H1 (cell line): ENCODE data around the gene ADAM12. TPM values are rescaled to one million over a fixed set of nuclear protein-coding genes. Genes with fewer than 3 reads are reported as not detected.

Experiments
- FOSL1 ChIP-seq: IDR thresholded peaks from 2 replicates; pipeline ENCODE4 v1.6.1; 2011; ENCODE audit warnings: mild to moderate bottlenecking, low read depth, low read length, moderate library complexity; ENCODE audit not compliant: insufficient read depth
- HDAC2 ChIP-seq, 2 experiments: fragments of 300-600 bp in 1 of 2; sonication (generic) in 1 of 2; IDR thresholded peaks; 2 replicates each; pipeline ENCODE4 v1.6.1; 2011 to 2012; ENCODE audit warnings: low read depth in 2 of 2, low read length in 2 of 2, mild to moderate bottlenecking in 2 of 2, moderate library complexity in 2 of 2, borderline replicate concordance in 1 of 2, inconsistent platforms in 1 of 2
- polyA plus RNA-seq, 7 experiments: library from polyadenylated mRNA; depleted of rRNA in 3 of 7; stranded (reverse) in 5 of 7; unstranded in 2 of 7; fragments of >200 nt in 5 of 7; fragments of 200-250 nt in 2 of 7; gene quantifications; 1 replicate in 5 of 7; 2 replicates in 1 of 7; 4 replicates in 1 of 7; pipeline versions ENCODE4 v1.2.1 to v1.2.3, GENCODE V29; 2011 to 2013; ENCODE audit warnings: missing spikeins in 2 of 7, mixed read lengths in 2 of 7
- total RNA-seq: library from RNA; stranded (reverse); fragmentation: NEBNext Ultra II Directional; extraction: Animal tissue kit (Norgen Biotek cat#: 25700); gene quantifications from 2 replicates; pipeline ENCODE4 v1.2.1, GENCODE V29; 2021

The ADAM12 gene
- total and polyA plus RNA-seq, 2 of the 8 experiments (the other 6 are each of a cell fraction or from before 2014, with no cell fraction given), result 0.07 to 0.17 TPM

DNA sequence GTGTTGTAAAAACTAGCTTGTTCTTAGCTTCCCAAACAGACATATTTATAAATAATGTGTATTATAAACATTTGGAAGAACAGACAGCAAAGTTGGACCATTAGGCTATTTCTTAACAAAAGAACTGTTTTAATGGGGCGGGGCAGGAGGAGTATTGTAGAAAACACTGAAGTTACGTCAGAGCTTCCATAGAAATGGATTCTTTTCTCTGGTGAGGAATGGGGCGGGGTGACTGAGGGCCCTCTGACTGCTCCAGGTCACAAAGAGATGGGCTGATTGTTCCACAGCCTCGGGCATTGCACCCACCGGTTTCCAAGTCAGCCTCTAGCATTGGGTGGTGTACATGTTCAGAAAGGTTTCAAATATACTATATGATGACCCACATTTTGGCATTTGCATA, 36.8 kb upstream of the ADAM12 start (continued):
- TF ChIP-seq FOSL1 (no peak), HDAC2 (IDR thresholded peaks at IDR 0.05; ENCODE audit: borderline replicate concordance in 1 of 2, low read depth in 2 of 2, low read length in 2 of 2) (no peak)
